HS-5 (cell line): ENCODE measurements around the gene NEGR1.

Experiments used
- DNase-seq: peaks from one replicate; pipeline ENCODE4 v3.0.0-alpha.2; 2012; ENCODE audit warnings: low read depth

The NEGR1 gene

DNA sequence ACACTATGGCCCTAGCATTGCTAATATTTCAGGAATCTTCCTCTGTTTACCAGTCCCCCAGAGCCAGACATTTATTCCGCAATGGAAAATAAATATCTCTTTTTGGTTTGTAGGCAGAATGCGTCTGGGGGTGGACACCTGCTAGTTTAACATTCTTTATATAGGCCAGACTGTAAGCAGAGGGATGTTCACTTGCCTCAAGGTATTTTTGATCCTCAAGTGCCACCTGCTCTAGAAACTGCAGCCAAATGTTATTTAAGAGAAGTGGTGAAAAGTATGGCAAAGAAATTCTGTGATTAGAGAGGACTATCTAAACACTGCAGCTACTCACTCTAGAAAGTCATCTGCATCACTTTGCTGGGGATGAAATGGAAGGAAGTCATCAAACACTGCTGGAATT is 164.7 kb downstream of the NEGR1 start:
- no peak for DNase-seq

DNA sequence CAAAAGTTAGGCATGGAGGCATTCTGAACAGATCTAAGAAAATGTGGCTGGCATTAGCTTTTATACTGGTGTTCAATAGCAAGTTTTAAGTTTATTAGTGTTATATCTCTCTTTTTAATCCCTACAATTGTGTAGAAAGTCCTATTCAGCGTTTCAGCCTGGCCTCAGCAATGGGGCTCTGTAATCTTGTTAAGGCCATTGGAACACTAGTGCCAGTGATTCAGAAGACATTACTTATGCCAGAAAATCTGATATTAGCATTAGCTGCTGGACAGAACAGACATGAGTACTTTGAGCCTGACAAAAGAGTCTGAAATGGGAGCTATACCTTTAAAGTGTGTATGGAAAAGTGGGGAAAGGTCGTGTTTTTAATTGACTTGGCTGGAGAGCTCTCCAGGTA is 167.0 kb downstream of the NEGR1 start:
- no peak for DNase-seq

DNA sequence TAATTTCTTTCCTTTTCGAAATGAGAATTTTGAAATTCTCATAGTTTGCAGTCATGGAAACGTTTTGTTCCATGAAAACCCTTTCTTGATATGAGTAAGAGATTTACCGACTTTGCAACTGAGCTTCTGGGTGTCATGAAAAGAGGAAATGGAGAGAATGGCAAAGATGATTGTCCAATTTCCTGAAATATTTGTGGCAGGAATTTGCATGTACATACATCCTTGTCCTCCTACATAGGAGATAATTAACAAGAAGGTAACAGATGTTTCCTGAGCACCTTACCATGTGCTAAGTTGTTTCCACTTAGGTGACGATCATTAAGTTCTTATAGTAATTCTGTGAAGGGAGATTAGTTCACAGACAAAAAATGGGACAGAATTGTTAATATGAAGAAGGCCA is 170.7 kb downstream of the NEGR1 start:
- DNase-seq: no peak

DNA sequence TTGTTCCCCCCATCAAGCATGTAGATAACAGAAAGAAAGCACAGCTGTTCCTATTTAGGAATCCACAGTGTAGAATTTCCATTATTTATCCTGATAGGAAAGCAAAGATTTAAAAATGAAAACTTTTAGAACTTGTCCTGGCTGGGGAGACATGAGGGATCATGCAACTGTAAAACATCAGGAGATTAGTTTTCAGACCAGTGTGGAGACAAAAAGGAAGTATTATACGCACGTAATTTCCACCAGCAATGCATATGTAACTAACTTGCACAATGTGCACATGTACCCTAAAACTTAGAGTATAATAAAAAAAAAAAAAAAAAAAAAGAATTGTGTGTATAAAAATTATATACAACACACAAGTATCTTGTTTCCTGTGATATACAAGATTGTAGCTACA is 172.4 kb downstream of the NEGR1 start:
- DNase-seq: no peak

DNA sequence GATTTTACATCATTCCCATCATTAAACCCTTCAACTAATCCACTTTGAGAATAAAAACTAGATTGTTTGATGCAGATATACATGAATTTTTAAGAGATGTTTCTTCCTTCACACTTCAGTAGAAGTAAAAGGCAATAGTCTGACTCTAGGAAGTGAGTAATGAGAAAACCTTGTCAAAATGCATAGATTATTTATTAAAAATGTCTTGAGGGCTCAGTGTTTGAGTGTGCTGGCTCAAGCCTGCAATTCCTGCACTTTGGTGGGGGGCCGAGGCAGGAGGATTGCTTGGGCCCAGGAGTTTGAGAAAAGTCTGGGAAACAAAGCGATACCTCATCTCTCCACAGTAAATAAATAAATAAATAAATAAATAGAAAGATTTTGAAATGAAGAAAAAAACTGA is 177.1 kb downstream of the NEGR1 start:
- DNase-seq: no peak

DNA sequence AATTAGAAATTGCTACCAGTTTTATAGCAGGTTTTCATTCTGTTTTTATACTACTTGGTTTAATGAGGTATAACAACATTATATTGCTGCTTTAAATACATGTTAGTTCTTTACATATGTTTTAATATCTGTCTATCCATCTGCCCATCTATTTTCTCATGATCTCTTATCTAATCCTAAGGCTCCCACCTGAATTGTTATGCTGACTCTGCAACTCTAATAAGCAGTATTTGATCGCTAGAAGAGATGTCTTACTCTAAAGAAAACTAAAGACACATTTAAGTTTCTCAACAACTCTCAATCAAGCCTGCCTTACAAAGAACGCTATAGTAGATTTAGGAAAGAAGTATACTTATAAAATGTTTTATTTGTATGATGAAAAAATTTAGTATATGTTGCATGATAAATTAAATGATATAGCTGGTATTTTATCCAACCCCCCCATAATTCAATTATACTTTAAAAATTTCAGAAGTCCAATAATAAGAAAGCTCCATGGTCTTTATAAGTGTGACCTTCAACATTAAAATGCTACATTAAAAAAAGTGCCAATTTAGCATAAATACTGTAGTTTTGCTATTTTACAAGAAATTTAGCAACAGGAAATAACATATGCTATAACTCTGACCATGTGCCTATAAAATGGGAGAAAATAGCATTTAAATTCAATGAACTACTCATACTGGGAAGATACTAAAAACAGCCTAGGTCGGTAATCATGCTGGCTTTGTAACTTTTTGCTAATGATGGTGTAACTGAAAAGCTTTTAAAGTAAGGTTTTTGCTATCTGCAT is 180.3 kb downstream of the NEGR1 start:
- DNase-seq: no peak

DNA sequence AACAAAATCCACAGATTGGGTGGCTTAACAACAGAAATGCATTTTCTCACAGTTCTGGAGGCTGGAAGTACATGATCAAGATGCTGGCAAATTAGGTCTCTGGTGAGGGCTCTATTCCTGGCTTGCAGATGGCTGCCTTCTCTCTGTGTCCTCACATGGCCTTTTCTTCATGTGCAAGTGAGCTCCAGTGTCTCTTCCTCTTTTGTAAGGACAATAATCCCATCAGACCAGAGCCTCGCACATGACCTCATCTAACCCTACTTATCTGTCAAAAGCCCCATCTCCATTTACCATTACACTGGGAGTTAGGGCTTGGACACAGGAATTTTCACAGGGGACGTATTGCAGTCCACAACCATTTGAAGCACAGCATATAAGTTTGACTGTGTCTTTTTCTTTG is 181.6 kb downstream of the NEGR1 start:
- no peak for DNase-seq

DNA sequence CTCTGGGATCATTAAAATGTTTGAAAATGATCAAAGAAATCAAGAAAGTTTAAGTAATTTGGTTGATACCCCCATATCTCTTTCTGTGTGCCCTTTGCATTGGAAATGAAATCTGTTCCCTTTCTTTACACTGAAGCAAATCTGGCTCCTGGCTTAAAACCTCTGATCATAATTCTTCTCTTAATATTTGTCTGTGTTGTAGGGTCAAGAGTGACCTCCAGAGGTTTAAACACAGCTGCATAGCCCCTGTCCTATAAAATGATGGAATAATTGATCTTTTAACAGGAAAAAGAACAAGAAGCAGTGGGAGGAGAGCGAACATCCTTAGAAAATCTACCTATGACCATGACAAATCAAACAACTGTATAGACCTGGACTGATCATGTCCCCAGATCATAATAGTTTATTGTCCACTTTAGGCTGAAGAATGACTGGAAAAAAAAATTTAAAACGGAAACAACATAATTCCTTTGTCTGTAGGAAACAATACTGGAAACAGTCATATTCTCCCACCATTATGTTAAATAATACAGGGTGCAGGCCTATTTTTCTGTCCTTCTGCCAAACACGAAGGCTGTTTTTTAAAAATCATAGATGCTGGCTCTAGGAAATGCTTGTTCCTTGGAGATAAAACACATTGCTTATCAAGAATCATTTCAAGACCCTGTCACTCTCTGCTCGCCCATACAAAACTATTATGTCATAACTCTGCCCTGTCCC is 184.3 kb downstream of the NEGR1 start:
- no peak for DNase-seq

DNA sequence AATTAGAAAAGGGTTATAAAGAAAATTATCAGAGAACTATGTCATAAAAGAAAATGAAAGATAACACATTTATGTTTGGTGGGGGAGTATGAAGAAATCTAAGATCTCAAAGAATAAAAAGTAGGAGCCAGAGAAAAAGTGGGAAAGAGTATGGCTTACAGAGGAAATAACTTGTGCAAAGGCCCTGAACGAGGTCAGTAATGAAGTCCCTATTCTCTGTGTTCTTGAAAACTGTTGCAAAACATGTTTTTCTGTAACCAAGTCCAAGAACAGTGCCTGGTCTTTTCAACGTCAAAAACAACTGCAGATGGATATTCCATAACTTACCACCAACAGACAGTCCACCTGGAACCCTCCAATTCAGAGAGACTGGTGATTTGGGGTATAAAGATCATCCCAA is 188.1 kb downstream of the NEGR1 start:
- DNase-seq: no peak

DNA sequence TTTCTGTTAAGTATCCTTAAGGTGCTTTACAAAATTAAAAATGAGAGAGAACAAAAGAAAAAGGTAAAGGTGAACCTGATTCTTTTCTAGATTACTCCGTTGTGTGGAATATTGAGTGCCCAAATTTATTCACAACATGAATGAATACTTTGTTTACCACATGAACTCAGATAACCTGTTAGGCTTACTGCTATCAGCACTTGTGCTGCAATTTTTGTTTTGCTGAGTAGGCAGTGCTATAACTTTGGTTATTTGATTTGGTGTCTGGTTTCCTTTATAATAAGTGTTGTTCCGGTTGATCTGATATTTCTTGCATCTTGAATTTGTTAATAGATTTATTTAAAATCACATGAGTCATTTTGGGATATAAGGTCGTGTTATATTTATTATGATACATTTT is 195.9 kb downstream of the NEGR1 start:
- no peak for DNase-seq

DNA sequence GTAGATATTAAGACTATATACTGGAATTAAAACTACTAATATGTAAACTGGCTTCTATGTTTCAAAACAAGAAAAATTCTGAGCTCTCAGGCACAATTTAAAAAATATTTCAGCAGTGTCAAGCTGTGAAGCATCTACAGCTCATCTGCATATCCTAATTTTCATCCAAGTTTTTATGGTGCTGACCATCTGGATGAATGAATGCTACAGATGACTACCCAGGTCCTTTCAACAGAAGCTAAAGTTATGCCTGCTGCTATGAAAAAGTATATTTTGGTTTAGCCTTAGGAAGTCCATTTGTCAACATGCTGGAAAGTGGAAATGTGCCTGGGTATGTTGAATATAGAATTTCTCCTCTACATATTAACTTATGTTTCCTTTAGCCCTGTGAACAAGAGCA is 206.9 kb downstream of the NEGR1 start:
- no peak for DNase-seq

DNA sequence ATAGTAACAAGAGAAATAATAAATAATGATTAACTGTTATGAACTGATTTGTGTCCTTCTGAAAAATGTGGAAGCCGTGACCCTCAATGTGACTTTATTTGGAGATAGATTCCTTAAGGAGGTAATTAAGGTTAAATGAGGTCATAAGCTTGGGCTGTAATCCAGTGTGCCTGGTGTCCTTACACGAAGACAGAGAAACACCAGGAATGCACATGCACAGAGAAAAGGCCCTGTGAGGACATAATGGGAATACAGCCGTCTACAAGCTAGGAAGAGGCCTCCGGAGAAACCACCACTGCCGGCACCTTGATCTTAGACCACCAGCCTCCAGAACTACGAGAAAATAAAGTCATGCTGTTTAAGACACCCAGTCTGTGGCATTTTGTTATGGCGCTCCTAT is 215.9 kb downstream of the NEGR1 start:
- DNase-seq: no peak

DNA sequence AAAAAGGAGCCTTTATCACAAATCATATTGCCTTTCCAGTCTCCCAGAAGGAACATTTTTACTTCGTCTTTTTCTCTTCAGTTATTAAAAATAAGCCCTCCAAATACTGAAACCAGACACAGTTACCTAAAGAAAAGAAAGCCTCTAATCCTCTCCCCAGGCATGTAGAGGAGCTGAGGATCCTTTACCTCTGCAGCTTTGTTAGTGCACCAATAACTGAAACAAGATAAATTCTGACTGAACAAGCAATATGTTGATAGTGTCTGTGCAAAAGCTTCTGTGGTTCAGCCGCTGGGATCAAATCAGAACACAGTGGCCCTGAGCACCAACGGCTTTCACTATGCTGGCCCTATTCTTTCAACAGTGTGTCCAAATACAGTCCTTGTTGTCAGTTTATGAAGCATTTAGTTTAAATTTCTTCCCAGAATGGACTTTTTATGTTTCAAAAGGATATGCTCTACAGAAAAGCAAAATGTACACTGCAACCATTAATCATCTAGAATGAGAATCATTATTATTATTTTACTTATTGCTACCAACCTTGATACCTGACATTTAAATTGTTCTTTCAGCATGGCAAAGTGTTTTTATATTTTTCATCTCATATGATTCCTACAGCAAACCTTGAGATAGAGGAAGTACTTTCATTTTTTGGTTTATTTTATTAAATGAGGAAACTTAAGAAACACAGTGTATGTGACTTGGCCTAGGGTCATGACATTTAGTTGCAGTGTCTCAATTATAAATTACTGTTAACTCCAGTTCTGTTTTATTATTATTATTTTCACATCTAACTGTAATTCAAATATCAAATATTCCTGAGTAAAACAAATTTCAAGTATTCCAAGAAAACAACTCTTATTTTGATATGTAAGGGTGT is 217.9 kb downstream of the NEGR1 start:
- no peak for DNase-seq

DNA sequence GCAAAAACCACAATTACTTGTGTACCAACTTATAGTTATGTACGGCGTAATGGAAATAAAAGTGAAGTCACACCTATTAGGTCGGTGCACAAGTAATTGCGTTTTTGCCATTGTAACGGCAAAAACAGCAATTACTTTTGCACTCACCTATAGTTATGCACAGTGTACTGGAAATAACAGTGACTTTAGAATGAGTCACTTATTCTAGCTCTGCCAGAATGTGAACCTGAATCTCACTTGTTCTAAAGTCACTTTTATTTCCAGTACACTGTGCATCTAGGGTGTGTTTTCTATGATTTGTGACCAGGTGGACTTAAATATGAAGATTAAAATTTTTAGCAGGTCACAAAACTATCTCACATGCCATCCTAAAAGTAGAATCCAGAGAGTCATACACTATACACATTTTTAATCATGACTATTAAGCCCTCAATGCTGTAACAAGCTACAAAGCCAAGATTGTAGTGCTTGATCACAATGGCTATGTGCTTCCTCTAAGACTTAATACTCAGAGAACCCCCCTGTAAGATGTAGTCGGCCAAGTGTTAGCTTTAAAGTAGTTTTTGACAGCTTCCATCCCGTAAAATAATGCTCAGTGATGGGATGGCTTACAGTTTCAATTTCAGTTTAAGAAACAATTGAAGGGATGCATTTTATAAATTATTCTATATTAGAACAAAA is 218.8 kb downstream of the NEGR1 start:
- no peak for DNase-seq

DNA sequence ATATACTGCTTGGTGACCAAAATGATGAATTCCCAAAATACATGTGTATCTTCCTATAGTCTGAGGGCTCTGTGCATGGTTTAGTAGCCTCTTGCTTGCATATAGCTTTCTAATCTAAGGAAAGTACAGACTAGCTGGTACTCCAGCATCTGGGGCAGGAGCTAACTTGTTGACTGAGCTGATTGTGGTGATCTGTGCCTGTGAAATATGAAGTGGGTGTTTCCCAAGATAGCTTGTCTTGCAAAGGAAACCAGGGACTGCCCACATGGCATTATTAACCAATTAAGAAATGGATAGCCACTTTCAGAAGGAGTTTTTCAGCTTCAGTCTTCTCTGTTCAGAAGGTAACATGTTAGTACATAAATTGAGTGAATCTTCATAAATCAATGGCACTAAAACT is 219.8 kb downstream of the NEGR1 start:
- DNase-seq: no peak

DNA sequence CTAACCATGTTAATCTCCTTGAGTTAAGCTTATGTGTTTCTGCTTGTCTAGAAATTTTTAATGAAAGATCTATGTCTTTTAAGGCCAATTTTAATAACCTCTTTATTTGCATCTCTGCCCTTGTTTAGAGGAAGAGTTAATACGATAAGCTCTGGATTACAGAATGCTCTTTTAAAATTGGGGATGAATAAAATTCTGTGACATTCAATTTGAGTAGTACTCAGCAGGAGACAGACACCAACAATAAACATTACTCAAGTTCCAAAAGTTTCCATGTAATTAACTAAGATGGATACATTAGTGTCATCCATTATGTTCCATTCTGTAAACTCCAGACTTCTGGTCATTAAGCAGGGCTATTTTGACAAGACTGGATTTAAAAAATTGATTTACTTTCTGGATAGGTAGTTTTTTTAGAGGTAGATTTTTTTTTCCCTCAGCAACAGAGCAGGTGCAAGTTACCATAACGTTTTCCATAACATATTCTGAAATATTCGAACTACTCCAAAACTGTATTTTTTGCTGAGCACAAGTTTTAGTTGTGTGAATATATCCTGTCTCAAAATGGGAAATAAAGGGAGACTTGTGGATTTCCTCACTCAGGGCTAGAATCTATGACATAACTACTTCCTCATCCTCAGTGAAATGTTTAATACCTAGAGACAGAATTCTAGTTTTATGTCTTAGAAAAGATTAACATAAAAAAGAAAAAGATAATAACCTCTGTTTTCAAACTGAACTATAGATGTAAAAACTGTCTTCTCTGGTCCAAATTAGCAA is 221.7 kb downstream of the NEGR1 start:
- DNase-seq: no peak

DNA sequence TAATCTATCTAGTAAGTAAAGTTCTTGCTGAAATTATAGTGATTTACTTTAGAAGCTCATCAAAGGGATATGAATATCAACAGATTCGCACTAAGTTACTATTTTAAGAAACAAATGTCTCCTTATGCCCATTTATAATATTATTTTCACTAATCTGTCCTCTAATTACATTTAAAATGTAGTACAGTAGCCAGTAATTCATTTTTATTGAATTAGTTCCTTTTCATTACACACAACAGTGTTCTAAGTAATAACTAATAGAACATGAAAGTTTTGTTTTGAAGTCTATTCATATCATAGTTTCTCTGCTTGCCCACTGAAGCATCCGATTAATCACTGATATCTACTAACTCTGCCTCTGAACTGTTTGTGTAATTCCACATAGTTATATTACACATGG is 225.8 kb downstream of the NEGR1 start:
- no peak for DNase-seq

DNA sequence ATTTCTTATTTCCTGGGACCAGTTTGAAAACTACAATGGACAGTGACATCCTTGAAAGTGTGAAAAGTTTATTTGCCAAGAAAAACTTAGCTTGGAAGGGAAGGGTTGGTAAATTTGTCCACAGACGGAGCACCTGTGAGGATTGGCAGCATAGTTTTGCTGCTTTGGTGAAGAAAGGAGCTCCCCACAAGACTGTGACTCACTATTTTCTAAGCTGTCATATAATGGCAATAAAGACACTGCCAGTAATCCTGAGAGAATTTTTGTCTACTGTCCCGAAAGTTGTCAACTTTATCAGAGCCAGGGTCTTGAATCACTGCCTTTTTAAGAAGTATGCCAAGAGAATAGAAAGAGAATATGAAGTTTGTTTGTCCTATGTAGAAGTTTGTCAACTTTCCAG is 230.8 kb downstream of the NEGR1 start:
- DNase-seq: no peak

DNA sequence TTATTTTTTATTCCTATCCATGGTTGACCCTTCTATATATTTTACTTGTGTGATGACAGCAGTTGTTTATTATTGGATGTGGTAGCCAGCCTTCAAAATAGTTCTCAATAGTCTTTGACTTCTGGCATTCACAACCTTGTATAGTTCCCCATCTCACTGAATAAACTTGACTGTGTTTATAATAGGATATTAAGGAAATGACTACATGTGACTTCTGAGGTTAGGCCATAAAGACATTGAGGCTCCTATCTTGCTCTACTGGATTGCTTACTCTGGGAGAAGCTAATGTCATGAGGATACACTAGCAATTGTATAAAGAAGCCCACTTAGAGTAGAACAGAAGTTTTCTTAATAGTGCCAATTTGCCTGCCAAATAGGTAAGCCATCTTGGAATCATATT is 231.8 kb downstream of the NEGR1 start:
- no peak for DNase-seq

DNA sequence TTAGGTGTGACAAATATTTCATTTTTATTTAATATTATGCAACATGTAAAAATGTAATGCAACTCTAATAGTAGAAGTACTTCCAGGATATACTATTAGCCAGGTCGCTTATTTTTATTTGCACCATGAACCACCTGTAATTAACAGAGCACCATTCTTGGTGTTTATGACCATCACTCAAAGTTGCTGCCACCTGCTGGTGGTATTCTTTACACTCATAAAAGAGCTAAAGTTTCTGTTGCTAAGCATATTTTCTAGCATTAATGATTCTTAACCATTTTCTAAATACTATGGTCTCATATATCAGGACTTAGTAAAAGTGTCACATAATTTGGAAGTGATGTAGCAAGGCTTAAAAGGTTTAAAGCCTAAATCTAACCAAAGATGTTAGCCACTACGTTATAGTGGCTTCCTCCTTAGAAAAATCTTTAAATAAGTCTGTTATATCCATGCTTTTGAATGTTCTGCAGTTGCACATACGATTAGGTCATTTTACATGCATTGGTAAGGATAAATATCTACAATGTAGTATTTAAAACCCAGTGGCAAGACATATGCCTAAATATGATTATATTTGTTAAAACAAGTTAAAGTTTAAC is 244.5 kb downstream of the NEGR1 start:
- DNase-seq: peak; percentile 5

DNA sequence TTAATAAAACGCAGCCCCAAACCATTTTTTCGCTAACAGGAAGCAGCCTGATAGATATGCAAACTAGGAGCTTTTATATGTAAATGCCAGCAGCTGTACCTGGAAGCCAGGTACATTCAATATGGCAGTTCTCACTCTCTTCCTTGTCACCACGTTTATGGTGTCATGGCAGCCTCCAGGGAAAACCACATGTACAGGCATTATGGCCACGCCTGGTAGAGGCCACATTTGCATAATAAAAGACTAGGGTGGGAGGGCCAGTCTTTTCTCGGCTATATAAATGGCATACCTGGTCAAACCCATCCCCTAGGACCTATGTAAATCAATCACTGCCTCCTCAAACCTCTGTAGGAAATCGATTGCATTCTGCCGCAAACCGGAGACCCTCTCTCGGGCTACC is 247.5 kb downstream of the NEGR1 start:
- DNase-seq: no peak
